ENCODE data around the gene PIGS.

Gene PIGS

DNA sequence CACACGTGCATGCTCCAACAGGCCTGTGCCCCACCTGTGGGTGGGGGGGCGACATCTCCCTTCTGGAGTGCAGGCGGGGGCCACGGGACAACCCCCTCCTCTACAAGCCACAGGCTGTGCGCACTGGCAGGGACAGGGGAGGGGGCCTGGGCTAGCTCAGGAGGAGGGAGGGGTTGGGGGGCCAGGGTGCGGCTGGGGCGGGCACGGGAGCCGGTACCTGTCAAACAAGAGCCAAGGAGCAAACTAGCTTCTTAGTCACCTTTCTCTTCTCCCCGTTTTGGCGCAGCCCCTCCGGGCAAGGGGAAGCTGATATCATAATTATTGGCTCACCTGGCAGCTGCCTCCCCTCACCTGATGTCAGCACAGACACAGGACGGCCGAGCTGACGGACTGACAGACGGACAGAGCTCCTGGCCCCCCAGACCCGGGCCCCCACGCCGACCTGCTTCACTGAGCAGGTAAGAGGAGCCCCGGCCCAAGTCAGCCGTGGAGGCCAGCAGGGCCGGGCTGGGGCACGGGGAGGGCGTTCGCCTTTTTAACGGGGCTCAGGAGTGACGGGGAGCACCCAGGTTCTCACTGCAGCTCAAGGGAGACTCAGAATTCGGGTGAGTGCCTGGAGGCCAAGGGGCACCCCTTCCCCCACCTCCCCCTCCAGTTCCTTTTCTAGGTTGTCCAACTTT is 65.2 kb downstream of the PIGS start, which contains the start of gene FOXN1:
FOXN1 (plus strand) TSS at position 363 of the 680 bp plus-strand sequence. CDS start 17,622 bp downstream, outside the sequence.
- no peak for DNase-seq

DNA sequence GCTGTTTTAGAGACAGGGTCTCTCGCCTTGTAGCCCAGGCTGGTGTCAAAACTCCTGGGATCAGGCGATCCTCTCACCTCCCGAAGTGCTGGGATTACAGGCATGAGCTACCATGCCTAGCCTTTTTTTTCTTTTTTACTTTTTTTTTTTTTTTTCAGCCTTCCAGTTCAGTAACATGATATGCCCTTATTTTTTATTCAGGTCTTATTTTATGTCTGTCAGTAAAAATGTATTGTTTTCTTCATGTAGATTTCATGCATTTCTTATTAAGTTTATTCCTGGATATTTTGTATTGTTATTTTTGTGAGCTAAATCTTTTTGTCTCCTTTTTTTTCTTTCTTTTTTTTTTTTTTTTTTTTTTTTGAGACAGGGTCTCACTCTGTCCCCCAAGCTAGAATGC is 67.9 kb downstream of the PIGS start:
- DNase-seq = no peak
